Head of caudate nucleus (tissue), 42 donors: ENCODE measurements around the gene CEP72.
A peak's percentile ranks its signal among the peaks of the same experiment; 100 is the strongest.
"Not testable (repeated sequence)": the region's sequence is repeated elsewhere in the genome, so short reads cannot be mapped to it uniquely, and the experiment has no call there.

Source experiments
- DNase-seq, 42 donors: peaks; one replicate each; pipeline versions ENCODE4 v3.0.0 to v3.0.0-alpha.2; 2020 to 2021; ENCODE audit warnings: mixed read lengths in 7 of 42
- intact Hi-C: fragments of 100-400 bp; cut with DNase I; formaldehyde crosslinking; loops from one replicate; pipeline ENCODE4 v1.15.0; 2022

Gene CEP72

DNA sequence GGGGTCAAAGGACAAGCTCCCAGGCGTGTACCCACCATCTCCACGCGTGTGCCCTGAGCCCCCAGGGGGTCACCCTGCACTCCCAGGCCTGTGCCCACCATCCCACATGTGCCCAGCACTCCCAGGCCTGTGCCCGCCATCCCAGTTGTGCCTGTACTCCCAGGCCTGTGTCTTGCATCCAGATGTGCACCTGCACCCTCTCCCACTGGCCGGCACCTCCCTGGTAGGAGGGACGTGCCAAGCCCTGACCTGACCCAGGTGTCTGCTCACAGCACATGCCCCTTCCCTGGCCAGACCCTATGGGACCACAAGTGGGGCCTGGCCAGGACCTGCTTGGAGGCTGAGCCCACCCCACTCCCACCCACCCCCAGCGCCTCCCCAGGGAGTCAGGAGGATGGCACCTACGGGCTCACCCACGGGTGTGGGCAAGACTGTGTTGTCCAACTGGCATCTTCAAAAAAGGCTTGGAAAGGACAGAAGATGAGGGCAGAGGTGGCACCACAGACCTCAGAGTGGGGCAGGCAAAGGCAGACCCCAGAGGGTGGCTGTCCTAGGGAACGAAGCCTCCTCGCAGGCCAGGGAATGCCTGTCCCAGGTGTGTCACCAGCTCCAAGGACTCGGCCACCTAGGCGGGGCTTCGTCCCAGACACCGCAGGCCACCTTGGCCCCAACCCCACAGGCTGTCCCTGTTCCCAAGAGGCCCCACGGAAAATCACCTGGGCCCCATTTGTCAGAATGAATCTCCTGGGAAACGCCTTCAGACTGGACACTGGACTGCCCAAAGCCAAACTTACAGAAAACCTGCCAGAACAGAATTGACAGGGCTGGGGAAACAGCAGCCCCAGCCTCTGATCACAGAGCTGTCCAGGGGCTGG lies 69.4 kb downstream of the CEP72 start:
- intact Hi-C loops = not testable (repeated sequence)
- DNase-seq = peak in 8 of 42 donors; percentile 1 to 31 (median 8)

DNA sequence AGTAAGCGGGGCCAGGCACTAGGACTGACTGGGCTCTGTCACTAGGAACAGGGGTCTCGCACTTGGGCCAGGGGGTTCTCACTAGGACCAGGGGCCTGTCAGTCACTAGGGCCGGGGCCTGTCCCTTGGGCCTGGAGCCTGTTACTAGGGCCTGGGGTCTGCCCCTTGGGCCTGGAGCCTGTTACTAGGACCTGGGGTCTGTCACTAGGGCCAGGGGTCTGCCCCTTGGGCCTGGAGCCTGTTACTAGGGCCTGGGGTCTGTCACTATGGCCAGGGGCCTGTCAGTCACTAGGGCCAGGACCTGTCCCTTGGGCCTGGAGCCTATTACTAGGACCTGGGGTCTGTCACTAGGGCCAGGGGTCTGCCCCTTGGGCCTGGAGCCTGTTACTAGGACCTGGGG lies 70.1 kb downstream of the CEP72 start:
- peak in 7 of 42 donors; percentile 1 to 31 (median 10) for DNase-seq
- intact Hi-C loops = not testable (repeated sequence)

DNA sequence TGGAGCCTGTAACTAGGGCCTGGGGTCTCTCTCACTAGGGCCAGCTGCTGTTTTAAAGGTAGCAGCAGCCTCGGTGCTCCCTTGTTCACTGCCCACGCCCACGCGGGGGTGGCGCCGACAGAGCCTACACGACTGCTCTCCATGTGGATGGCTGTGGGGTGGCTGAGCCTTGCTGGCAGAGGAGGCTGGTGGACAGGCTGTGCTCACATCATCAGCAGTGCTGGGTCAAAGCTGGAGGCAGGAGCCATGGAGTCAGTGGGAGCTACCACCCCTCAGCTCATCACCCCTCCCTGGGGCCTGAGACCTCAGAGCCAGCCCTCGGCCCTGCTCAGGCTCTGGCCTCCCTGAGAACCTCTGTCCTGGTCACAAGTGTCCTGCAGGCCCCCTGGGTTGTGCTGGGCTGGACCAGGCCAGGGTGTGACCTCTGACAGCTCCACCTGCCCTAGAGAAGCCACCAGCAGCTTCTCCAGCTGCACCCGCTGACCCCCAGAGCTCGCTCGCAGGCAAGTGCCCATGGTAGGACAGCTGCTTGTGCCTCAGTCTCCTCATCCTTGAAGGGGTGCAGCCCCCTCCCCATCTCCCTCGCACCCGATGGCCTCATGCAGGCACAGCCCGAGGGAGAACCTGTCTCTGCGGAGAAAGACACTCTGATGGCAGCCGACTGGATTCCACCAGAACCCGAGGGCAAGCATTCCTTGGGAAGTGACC lies 70.7 kb downstream of the CEP72 start:
- DNase-seq = peak in 25 of 42 donors; percentile 7 to 80 (median 58)
- intact Hi-C loops = not testable (repeated sequence)

DNA sequence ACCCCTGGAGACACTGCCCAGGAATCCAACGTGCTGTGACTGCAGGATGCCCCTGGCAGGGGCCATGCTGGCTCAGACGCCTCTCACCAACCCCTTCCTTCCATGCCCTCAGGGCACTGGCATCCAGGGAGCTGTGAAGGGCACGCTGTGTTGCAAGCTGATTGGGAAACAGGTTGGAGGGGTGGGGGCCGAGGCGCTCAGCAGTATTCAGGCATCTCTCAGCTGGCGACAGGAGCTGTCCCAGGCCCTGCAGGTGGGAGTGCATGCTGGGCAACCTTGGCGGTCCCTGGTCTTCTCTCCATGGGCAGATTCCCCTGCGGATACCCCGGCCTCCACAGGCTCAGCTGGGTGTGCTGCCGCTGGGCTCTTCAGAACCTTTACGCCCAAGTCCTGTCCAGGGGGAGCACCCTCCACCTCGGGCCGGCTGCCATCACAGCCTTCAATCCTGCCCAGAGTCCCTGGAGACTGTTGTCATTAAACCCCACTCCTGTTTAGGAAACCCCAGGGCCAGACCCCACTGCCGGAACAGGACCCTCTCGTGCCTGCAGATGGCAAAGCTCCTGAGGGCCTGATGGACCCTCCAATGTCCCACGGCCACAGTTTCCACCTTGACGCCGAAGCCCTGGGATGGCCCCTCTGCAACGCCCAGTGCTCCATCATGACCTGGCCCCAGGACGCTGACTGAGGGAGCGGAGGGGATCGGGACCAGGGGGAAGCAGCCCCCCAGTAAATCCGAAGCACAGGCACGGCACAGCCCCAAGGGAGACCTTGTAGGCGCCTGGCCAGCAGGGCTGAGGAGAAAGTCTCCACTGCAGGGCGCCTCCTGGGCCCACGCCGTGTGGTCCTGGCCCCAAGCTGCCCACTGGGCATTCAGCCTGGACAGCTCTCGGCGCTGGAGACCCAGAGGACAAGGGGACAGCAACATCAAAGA lies 71.7 kb downstream of the CEP72 start:
- peak in 15 of 42 donors; percentile 4 to 42 (median 21) for DNase-seq
- intact Hi-C loops = no loop called here

GRCh38 chr5:684751-685216 lies 72.6 kb downstream of the CEP72 start:
- intact Hi-C loops = no loop called here
- DNase-seq = peak in 15 of 42 donors; percentile 7 to 58 (median 30)

GRCh38 chr5:685262-686171 lies 73.4 kb downstream of the CEP72 start:
- peak in 7 of 42 donors; percentile 4 to 32 (median 11) for DNase-seq
- intact Hi-C loops = no loop called here

GRCh38 chr5:686172-686523 lies 74.0 kb downstream of the CEP72 start:
- intact Hi-C loops = not testable (repeated sequence)
- DNase-seq = peak in 1 of 42 donors; percentile 12

DNA sequence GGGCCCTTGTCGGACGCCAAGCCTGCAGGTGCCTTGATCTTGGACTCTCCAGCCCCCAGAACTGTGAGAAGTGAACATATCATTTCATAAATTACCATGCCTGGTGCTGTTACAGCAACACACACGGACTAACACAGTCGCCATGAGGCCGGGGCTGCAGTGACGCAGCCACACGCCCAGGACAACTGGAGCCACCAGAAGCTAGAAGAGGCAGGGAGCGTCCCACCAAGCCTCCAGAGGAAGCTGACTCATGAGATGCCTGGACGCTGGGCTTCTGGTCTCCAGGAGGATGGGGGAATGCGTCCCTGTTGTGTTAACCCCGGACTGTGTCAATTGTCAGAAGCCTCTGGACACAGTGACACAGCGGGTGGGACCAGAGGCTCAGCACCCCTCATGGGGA lies 74.8 kb downstream of the CEP72 start:
- DNase-seq, intact Hi-C loops: not testable (repeated sequence)

GRCh38 chr5:688348-689010 lies 76.3 kb downstream of the CEP72 start:
- intact Hi-C loops = not testable (repeated sequence)
- peak in 2 of 42 donors; percentile 14 to 35 for DNase-seq

GRCh38 chr5:690293-690692 lies 78.2 kb downstream of the CEP72 start:
- not testable (repeated sequence) for DNase-seq
- intact Hi-C loops = loop anchor here (10.0 kb wide), 1 partner anchor 95 kb away; the partner anchor contains the start of gene ZDHHC11B

DNA sequence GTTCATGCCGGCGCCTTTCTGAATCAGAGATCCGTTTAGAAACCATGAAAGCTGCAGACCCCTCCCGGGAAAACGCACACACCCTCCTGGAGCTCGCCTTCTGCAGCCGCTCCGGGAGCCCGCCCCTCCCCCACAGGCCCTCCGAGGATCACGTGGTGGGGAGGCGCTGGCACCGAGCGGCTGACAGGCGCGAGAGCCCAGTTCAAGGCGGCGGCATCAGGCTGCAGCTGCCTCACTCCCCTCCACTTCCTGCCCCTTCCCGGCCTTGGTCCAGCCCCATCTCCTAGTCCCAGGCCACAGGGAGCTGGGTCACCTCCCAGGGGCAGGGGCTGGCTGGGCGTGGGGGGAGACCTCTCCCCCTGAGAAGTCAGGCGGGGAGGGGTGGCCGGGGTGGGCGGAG lies 78.9 kb downstream of the CEP72 start:
- intact Hi-C loops = loop anchor here (10.0 kb wide), 1 partner anchor 94 kb away; the partner anchor contains the start of gene ZDHHC11B
- peak in 10 of 42 donors; percentile 2 to 79 (median 58) for DNase-seq

GRCh38 chr5:691817-692528 lies 79.8 kb downstream of the CEP72 start:
- intact Hi-C loops = loop anchor here (10.0 kb wide), 1 partner anchor 93 kb away; the partner anchor contains the start of gene ZDHHC11B
- no peak for DNase-seq

- DNase-seq = peak in 6 of 42 donors; percentile 18 to 50 (median 42)
- intact Hi-C loops = loop anchor here (10.0 kb wide), 1 partner anchor 92 kb away; the partner anchor contains the start of gene ZDHHC11B
These were observed 80.4 kb downstream of the CEP72 start for GRCh38 chr5:692529-693041.

DNA sequence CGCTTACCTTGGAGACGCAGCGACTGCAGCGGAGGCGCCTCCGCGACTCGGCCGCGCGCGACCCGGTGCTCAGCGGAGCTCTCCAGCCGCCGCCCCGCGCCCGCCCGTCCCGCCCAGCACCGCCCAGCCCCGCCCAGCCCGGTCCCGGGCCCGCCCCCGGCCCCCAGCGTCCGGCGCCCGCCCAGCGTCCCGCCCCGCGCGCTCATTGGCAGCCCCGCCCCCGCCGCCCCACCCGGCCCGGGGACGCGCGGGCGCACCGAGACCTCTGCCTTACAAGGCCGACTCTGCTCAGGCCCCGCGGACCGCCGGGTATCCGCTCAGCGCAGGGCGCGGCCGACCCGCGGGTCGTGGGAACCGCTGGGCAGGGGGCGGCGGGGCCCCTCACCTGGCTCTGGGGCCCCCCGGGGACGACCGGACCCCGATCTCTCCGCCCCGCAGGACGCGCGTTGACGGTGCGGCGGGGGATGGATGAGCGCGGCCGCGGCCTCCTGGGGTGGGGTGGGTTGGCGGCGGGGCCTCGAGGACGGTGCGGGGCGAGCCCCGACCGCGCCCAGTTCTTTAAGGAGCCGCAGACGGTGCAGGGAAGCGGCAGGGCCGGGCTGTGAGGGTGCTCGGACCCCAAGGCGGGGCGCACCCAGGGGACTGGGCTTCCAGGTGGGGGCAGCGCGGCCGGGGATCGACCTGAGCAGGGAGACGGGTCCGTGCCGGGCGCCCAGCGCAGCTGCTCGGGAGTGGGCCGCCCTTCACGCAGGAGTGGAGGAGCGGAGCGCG lies 81.3 kb downstream of the CEP72 start, which contains the start of gene TPPP:
Gene TPPP, minus strand, starts transcription at position 82 of the 771 bp plus-strand sequence. CDS start 15,292 bp downstream, outside the sequence.
- intact Hi-C loops = loop anchor here (10.0 kb wide), 1 partner anchor 91 kb away; the partner anchor contains the start of gene ZDHHC11B
- peak; percentile 73 to 98 (median 94) for DNase-seq

DNA sequence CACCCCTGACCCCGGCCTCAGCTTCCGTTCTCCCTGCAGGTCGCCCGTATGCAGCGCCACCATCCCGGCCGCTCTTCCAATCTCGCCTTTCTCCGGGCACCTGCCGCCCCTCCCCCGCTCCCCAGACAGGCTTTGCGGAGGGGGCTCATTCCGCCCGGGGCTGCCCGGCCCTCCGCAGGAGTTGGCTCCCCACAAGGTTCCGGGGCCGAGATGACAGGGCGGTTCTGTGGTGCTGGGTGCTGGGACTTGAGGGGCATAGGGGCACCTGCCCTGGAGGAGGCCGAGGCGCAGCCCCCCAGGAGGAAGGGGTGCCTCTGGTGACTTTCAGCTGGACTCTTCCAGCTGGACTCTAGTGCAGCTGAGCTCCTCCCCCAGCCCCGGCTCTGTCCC lies 81.9 kb downstream of the CEP72 start:
- intact Hi-C loops = loop anchor here (10.0 kb wide), 1 partner anchor 91 kb away; the partner anchor contains the start of gene ZDHHC11B
- peak in 5 of 42 donors; percentile 16 to 56 (median 42) for DNase-seq
